ENCODE data around the gene NOVA2. TPM values are rescaled to one million over a fixed set of nuclear protein-coding genes. Genes with fewer than 3 reads are reported as not detected.

Gene NOVA2
- polyA plus RNA-seq, 2 of the 4 experiments (the other 2 are of a cell fraction) = 0.06 to 0.30 TPM

DNA sequence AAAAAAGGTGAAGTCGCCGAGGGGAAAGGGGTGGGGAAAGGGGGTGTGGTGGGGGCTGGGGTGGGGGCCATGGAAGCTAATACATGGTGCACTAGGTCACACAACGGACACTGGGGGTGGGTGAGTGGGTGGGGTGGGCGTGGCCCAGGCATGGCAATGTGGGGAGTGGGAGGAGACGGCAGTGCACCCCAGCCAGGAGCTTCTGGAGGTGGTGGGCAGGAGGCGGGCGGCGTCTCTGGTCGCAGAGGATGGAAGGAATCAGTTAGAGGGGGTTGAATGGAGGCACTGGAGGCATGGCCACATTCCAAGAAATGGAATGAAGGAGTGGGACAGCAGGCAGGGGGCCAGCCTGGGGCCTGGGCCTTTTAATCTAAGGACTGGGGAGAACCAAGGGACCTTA is 39.9 kb downstream of the NOVA2 start (continued):
- no peak for TF ChIP-seq RARB (CRISPR knock-in tag; IDR thresholded peaks at IDR 0.05)
- TF ChIP-seq CBX8 (IDR thresholded peaks at IDR 0.05) = no peak
- no peak for TF ChIP-seq NFE2L2 (conservative IDR thresholded peaks at IDR 0.05; ENCODE audit: low read length)
- TF ChIP-seq, protein P1, sequence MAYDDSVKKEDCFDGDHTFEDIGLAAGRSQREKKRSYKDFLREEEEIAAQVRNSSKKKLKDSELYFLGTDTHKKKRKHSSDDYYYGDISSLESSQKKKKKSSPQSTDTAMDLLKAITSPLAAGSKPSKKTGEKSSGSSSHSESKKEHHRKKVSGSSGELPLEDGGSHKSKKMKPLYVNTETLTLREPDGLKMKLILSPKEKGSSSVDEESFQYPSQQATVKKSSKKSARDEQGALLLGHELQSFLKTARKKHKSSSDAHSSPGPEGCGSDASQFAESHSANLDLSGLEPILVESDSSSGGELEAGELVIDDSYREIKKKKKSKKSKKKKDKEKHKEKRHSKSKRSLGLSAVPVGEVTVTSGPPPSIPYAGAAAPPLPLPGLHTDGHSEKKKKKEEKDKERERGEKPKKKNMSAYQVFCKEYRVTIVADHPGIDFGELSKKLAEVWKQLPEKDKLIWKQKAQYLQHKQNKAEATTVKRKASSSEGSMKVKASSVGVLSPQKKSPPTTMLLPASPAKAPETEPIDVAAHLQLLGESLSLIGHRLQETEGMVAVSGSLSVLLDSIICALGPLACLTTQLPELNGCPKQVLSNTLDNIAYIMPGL (CRISPR knock-in tag; IDR thresholded peaks at IDR 0.05; ENCODE audit: borderline replicate concordance) = no peak
- TF ChIP-seq, protein P2, sequence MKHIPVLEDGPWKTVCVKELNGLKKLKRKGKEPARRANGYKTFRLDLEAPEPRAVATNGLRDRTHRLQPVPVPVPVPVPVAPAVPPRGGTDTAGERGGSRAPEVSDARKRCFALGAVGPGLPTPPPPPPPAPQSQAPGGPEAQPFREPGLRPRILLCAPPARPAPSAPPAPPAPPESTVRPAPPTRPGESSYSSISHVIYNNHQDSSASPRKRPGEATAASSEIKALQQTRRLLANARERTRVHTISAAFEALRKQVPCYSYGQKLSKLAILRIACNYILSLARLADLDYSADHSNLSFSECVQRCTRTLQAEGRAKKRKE (CRISPR knock-in tag; IDR thresholded peaks at IDR 0.05; ENCODE audit: low read depth) = no peak

DNA sequence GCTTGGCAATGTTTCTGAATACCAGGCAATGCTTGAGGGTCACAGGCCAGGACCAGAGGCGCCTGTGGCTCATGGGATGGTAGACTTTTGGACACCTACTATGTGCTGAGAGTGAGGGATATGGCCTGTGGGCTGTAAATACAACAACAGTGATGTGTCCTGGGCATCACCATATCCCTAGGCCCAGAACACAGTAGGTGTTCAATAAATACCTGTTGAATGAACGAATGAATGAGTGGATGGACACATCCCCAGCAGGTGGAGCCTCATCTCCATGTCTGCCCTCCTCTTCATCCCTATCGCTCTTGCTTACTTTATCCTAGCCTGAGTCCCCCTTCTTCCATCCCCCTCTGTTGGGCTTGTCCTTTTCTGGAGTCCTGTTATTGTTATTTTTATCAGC is 42.6 kb downstream of the NOVA2 start:
- no peak for ATAC-seq
- POLR2A ChIA-PET = no interaction called here
- no peak for FAIRE-seq

DNA sequence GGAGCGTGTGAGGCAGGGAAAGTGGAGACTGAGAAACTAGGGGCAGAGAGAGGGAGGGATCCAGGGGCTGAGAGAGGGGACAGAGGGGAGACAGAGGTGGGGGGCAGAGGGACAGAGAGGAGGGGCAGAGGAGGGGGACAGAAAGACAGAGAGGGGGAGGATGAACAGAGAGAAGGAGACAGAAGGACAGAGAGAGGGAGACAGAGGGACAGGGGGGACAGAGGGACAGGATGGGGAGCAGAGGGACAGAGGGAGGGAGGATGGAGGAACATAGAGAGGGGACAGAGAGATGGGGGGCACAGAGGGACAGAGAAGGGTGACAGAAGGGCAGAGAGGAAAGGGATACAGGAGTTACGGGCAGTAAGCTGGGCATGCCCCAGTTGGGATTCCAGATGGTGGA is 44.4 kb downstream of the NOVA2 start:
- no peak for TF ChIP-seq CEBPB (IDR thresholded peaks at IDR 0.05)
- no peak for TF ChIP-seq FOXS1 (CRISPR knock-in tag; IDR thresholded peaks at IDR 0.05)
- TF ChIP-seq, protein P3, sequence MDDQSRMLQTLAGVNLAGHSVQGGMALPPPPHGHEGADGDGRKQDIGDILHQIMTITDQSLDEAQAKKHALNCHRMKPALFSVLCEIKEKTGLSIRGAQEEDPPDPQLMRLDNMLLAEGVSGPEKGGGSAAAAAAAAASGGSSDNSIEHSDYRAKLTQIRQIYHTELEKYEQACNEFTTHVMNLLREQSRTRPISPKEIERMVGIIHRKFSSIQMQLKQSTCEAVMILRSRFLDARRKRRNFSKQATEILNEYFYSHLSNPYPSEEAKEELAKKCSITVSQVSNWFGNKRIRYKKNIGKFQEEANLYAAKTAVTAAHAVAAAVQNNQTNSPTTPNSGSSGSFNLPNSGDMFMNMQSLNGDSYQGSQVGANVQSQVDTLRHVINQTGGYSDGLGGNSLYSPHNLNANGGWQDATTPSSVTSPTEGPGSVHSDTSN (IDR thresholded peaks at IDR 0.05) = no peak
- TF ChIP-seq, protein P2 (CRISPR knock-in tag; IDR thresholded peaks at IDR 0.05; ENCODE audit: low read depth) = no peak
- no peak for TF ChIP-seq TFCP2L1 (CRISPR knock-in tag; IDR thresholded peaks at IDR 0.05)
- no peak for TF ChIP-seq ZC3H11A (IDR thresholded peaks at IDR 0.05)
- no peak for TF ChIP-seq EHMT2 (IDR thresholded peaks at IDR 0.05; ENCODE audit: low read depth)
- no peak for TF ChIP-seq HOXB13 (CRISPR knock-in tag; IDR thresholded peaks at IDR 0.05; ENCODE audit: low read depth)
- TF ChIP-seq ZFP36 (IDR thresholded peaks at IDR 0.05; ENCODE audit: borderline replicate concordance, partially characterized antibody) = no peak
- TF ChIP-seq, protein P4, sequence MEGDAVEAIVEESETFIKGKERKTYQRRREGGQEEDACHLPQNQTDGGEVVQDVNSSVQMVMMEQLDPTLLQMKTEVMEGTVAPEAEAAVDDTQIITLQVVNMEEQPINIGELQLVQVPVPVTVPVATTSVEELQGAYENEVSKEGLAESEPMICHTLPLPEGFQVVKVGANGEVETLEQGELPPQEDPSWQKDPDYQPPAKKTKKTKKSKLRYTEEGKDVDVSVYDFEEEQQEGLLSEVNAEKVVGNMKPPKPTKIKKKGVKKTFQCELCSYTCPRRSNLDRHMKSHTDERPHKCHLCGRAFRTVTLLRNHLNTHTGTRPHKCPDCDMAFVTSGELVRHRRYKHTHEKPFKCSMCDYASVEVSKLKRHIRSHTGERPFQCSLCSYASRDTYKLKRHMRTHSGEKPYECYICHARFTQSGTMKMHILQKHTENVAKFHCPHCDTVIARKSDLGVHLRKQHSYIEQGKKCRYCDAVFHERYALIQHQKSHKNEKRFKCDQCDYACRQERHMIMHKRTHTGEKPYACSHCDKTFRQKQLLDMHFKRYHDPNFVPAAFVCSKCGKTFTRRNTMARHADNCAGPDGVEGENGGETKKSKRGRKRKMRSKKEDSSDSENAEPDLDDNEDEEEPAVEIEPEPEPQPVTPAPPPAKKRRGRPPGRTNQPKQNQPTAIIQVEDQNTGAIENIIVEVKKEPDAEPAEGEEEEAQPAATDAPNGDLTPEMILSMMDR (IDR thresholded peaks at IDR 0.05) = no peak
- no peak for TF ChIP-seq TP53 (CRISPR knock-in tag; IDR thresholded peaks at IDR 0.05)
- TF ChIP-seq, protein P5, sequence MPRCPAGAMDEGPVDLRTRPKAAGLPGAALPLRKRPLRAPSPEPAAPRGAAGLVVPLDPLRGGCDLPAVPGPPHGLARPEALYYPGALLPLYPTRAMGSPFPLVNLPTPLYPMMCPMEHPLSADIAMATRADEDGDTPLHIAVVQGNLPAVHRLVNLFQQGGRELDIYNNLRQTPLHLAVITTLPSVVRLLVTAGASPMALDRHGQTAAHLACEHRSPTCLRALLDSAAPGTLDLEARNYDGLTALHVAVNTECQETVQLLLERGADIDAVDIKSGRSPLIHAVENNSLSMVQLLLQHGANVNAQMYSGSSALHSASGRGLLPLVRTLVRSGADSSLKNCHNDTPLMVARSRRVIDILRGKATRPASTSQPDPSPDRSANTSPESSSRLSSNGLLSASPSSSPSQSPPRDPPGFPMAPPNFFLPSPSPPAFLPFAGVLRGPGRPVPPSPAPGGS (IDR thresholded peaks at IDR 0.05) = no peak
- no peak for TF ChIP-seq NFE2L2 (conservative IDR thresholded peaks at IDR 0.05; ENCODE audit: low read length)
- TF ChIP-seq PHF8 (IDR thresholded peaks at IDR 0.05; ENCODE audit: borderline replicate concordance, low read depth) = no peak
- TF ChIP-seq NPAS2 (CRISPR knock-in tag; IDR thresholded peaks at IDR 0.05; ENCODE audit: borderline replicate concordance) = no peak
- TF ChIP-seq CHD2 (IDR thresholded peaks at IDR 0.05; ENCODE audit: low read length, partially characterized antibody) = no peak
- no peak for TF ChIP-seq RCOR1 (IDR thresholded peaks at IDR 0.05; ENCODE audit: low read depth, low read length)
- ATAC-seq (no peak), DNase-seq (ENCODE audit: low read depth in 1 of 2, low spot score in 1 of 2) (no peak), FAIRE-seq (no peak)
- Histone ChIP-seq H3K27ac (no peak overlapping the region), H3K4me3 (no peak overlapping the region), H3K4me1 (peaks cover 3% of the 10 kb centered on the region; the same call in 2 of the 3 replicates), H3K4me2 (no peak overlapping the region), H3K9me3 (no peaks in the 10 kb centered on the region; the same call in 2 of the 3 replicates)
- WGBS (ENCODE audit: missing lambda C conversion rate) = 89% methylated on average over 2 of the region's 2 CpGs
- ChIA-PET POLR2A (no interaction called here), CTCF (interaction anchor here (1.2 kb wide), 1 partner anchor 148 kb away, joined by 3 read pairs; no protein-coding TSS in a partner anchor)

More for the DNA sequence above, 42.6 kb downstream of the NOVA2 start:
- Histone ChIP-seq H3K4me1 (peaks cover 14% of the 10 kb centered on the region; the same call in 2 of the 3 replicates), H3K4me2 (no peak overlapping the region), H3K4me3 (no peak overlapping the region), H3K9me3 (no peaks in the 10 kb centered on the region), H3K27ac (no peak overlapping the region)
- 15% methylated on average over 3 of the region's 3 CpGs for WGBS (ENCODE audit: missing lambda C conversion rate)
- no peak for DNase-seq (ENCODE audit: low read depth in 1 of 2, low spot score in 1 of 2)
- CTCF ChIA-PET = interaction anchor here (0.7 to 1.1 kb wide), 6 partner anchors 13 to 146 kb away, joined by 3 to 8 read pairs (median 4); partner anchors contain the start of gene NANOS2
- no peak for TF ChIP-seq SREBF2 (IDR thresholded peaks at IDR 0.05)
- TF ChIP-seq MAFK (IDR thresholded peaks at IDR 0.05; ENCODE audit: partially characterized antibody) = no peak
- TF ChIP-seq RAD21 (conservative IDR thresholded peaks at IDR 0.05 in 1 of 2, IDR thresholded peaks at IDR 0.05 in 1 of 2) = peak in 1 of 2 experiments; percentile 46; a peak in 2 of 5 replicates

All from A549 (cell line).